Astrocyte (in vitro differentiated cells and primary cell): ENCODE results near the gene MAGI1. TPM values are rescaled to one million over a fixed set of nuclear protein-coding genes. Genes with fewer than 3 reads are reported as not detected.

Experiments
- DNase-seq: peaks from one replicate; pipeline ENCODE4 v3.0.0-alpha.2; 2010; ENCODE audit warnings: low read depth
- FAIRE-seq: peaks from 2 replicates; lab custom pipeline; 2011; peaks lifted over from hg19 to GRCh38; lab: Jason Lieb, UNC
- H2AFZ ChIP-seq: 2 replicates; pipeline ENCODE4 v1.6.0; 2012; ENCODE audit warnings: low read depth, low read length, inconsistent platforms
- H3K27ac ChIP-seq: 2 replicates; pipeline ENCODE4 v1.5.1; 2011; ENCODE audit warnings: low read depth, low read length, inconsistent platforms
- H3K27me3 ChIP-seq: 2 replicates; pipeline ENCODE4 v1.6.0; 2011; ENCODE audit warnings: low read length, inconsistent platforms; ENCODE audit not compliant: insufficient read depth
- H3K36me3 ChIP-seq: 2 replicates; pipeline ENCODE4 v1.5.1; 2011; ENCODE audit warnings: low read length, inconsistent platforms; ENCODE audit not compliant: insufficient read depth
- H3K4me1 ChIP-seq: 2 replicates; pipeline ENCODE4 v1.5.1; 2011; ENCODE audit warnings: low read length, inconsistent platforms; ENCODE audit not compliant: insufficient read depth
- H3K4me2 ChIP-seq: 2 replicates; pipeline ENCODE4 v1.6.0; 2012; ENCODE audit warnings: low read length, inconsistent platforms
- H3K4me3 ChIP-seq: 2 replicates; pipeline ENCODE4 v1.5.1; 2011; ENCODE audit warnings: low read depth, mild to moderate bottlenecking, low read length, inconsistent platforms; ENCODE audit not compliant: insufficient read depth
- H3K79me2 ChIP-seq: 2 replicates; pipeline ENCODE4 v1.6.0; 2012; ENCODE audit warnings: mild to moderate bottlenecking, low read length, inconsistent platforms; ENCODE audit not compliant: insufficient read depth
- H3K9ac ChIP-seq: 2 replicates; pipeline ENCODE4 v1.6.0; 2012; ENCODE audit warnings: mild to moderate bottlenecking, low read length, inconsistent platforms
- H3K9me3 ChIP-seq: 2 replicates; pipeline ENCODE4 v1.5.1; 2012; ENCODE audit warnings: low read depth, mild to moderate bottlenecking, low read length, inconsistent platforms; ENCODE audit not compliant: insufficient read depth
- H4K20me1 ChIP-seq: 2 replicates; pipeline ENCODE4 v1.6.0; 2012; ENCODE audit warnings: low read length, inconsistent platforms; ENCODE audit not compliant: insufficient read depth
- H3K27ac Mint-ChIP-seq: one replicate; pipeline ENCODE4 v1.8.0; 2021; ENCODE audit warnings: mild to moderate bottlenecking, mixed read lengths; ENCODE audit not compliant: unreplicated experiment
- H3K27me3 Mint-ChIP-seq: one replicate; pipeline ENCODE4 v1.8.0; 2021; ENCODE audit warnings: low read depth, mixed read lengths; ENCODE audit not compliant: unreplicated experiment
- H3K36me3 Mint-ChIP-seq: one replicate; pipeline ENCODE4 v1.8.0; 2021; ENCODE audit warnings: low read depth, mixed read lengths; ENCODE audit not compliant: unreplicated experiment
- H3K4me1 Mint-ChIP-seq: one replicate; pipeline ENCODE4 v1.8.0; 2021; ENCODE audit warnings: low read depth, mixed read lengths; ENCODE audit not compliant: unreplicated experiment
- H3K4me3 Mint-ChIP-seq: one replicate; pipeline ENCODE4 v1.8.0; 2021; ENCODE audit warnings: mild to moderate bottlenecking, moderate library complexity, mixed read lengths; ENCODE audit not compliant: unreplicated experiment
- H3K9me3 Mint-ChIP-seq: one replicate; pipeline ENCODE4 v1.8.0; 2021; ENCODE audit warnings: mild to moderate bottlenecking, mixed read lengths; ENCODE audit not compliant: unreplicated experiment
- CTCF ChIP-seq: IDR thresholded peaks from 2 replicates; pipeline ENCODE4 v1.5.1; 2011; ENCODE audit warnings: low read depth, mild to moderate bottlenecking, inconsistent platforms, low read length, moderate library complexity; ENCODE audit not compliant: insufficient read depth
- EZH2 ChIP-seq: IDR thresholded peaks from 2 replicates; pipeline ENCODE4 v1.6.1; 2012; ENCODE audit warnings: mild to moderate bottlenecking, low read length, inconsistent platforms; ENCODE audit not compliant: insufficient read depth
- total RNA-seq: library from RNA; stranded (reverse); gene quantifications from 2 replicates; pipeline ENCODE4 v1.2.1, GENCODE V29; 2021

MAGI1 gene
- total RNA-seq, 1 donor from 2014 or later, result 31.8 TPM

DNA sequence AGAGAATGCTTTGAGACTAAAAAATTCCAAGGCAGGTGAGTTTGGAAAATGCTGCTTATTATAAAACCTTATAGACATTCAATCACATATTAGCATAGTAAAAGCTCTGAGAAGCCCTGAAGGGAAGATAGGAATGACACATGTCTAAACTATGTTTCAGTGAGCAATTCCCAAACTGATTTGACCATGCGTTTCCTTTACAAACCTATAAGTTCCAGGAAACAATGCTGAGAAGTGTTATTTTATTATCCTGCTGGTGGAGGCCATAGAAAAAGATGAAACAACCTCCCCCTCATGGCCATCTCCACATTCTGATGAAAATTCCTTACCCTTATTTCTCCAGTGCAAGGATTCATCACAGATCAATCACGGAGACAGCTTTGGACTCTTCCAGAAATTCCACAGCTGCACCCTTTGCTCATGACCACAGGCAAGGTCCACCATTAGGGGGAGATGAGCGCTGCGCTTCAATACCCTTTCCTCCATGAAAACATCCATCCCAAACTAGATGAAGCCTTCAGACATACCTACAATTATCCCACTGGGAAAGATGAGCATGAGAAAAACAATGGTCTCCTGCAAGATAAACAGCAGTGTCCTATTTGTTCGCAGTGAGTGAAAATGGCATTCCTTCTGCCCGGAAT lies 372.1 kb downstream of the MAGI1 start:
- H3K36me3 ChIP-seq, result no peaks in the 10 kb centered on the region
- H3K4me2 ChIP-seq, result peak overlapping the region; percentile 6
- H3K4me1 Mint-ChIP-seq, result peaks cover 33% of the 10 kb centered on the region
- H3K27me3 ChIP-seq, result no peaks in the 10 kb centered on the region
- H3K27me3 Mint-ChIP-seq, result no peaks in the 10 kb centered on the region
- H3K4me3 Mint-ChIP-seq, result no peak overlapping the region
- no peaks in the 10 kb centered on the region for H3K4me1 ChIP-seq
- H4K20me1 ChIP-seq, result peaks cover 9% of the 10 kb centered on the region
- FAIRE-seq, result no peak
- H3K9ac ChIP-seq, result no peak overlapping the region
- no peak overlapping the region for H3K27ac ChIP-seq
- H3K27ac Mint-ChIP-seq, result peak overlapping the region; percentile 3
- no peaks in the 10 kb centered on the region for H3K9me3 ChIP-seq
- no peaks in the 10 kb centered on the region for H3K79me2 ChIP-seq
- H3K9me3 Mint-ChIP-seq, result no peaks in the 10 kb centered on the region
- no peak overlapping the region for H3K4me3 ChIP-seq
- H3K36me3 Mint-ChIP-seq, result no peaks in the 10 kb centered on the region
- no peak overlapping the region for H2AFZ ChIP-seq
- DNase-seq, result peak; percentile 31
- peak; percentile 4 for TF ChIP-seq CTCF
- TF ChIP-seq EZH2, result no peak

DNA sequence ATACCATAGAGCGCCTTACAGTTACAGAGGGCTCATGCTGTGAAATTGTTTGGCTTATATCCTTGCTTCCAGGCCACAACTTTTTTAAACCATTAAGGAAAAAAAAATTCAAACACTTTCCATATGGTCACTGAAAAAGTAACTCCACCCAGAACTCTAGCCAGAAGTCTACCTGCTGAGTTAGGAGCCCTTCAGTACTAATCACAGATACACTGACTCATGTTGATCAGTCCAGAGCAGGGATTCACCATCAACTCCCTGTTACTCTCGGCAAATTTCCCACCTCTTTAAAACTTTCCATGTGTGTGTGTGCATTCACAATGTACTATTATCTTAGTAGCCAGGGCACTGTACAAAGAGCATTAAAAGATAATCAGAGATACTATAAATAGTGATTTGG lies 372.8 kb downstream of the MAGI1 start:
- Histone ChIP-seq H3K4me3 (no peak overlapping the region), H3K9me3 (no peaks in the 10 kb centered on the region), H4K20me1 (peaks cover 6% of the 10 kb centered on the region), H3K27me3 (no peaks in the 10 kb centered on the region), H2AFZ (no peak overlapping the region), H3K9ac (no peak overlapping the region), H3K79me2 (no peaks in the 10 kb centered on the region), H3K27ac (no peak overlapping the region), H3K36me3 (no peaks in the 10 kb centered on the region), H3K4me2 (no peak overlapping the region), H3K4me1 (no peaks in the 10 kb centered on the region)
- Mint-ChIP-seq H3K36me3 (no peaks in the 10 kb centered on the region), H3K9me3 (no peaks in the 10 kb centered on the region), H3K27ac (no peak overlapping the region), H3K27me3 (no peaks in the 10 kb centered on the region), H3K4me3 (no peak overlapping the region), H3K4me1 (peaks cover 33% of the 10 kb centered on the region)
- FAIRE-seq (no peak), DNase-seq (no peak)
- TF ChIP-seq EZH2, result no peak
- no peak for TF ChIP-seq CTCF

DNA sequence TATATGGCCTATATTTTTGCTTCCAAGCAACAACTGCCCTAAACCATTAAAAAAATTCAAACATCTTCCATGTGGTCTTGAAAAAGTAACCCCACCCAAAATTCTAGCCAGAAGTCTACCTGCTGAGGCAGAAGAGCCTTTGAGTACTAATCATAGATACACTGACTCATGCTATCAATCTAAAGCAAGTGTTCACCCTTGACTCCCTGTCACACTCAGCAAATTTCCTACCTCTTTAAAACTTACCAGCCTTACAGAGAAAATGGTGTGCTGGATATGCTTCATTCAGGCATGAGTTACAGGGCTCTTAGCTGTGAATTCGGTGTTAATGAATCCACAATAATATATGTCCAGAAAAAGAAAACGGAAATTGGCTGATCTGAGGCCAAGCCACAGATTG lies 373.8 kb downstream of the MAGI1 start:
- Mint-ChIP-seq H3K4me1 (peaks cover 33% of the 10 kb centered on the region), H3K4me3 (no peak overlapping the region), H3K27ac (peak overlapping the region; percentile 20), H3K36me3 (no peaks in the 10 kb centered on the region), H3K9me3 (no peaks in the 10 kb centered on the region), H3K27me3 (no peaks in the 10 kb centered on the region)
- H3K4me3 ChIP-seq, result no peak overlapping the region
- H3K36me3 ChIP-seq, result no peaks in the 10 kb centered on the region
- H4K20me1 ChIP-seq, result peaks cover 6% of the 10 kb centered on the region
- FAIRE-seq (no peak), DNase-seq (no peak)
- no peak for TF ChIP-seq CTCF
- TF ChIP-seq EZH2, result no peak
- H3K9ac ChIP-seq, result no peak overlapping the region
- H3K79me2 ChIP-seq, result no peaks in the 10 kb centered on the region
- no peak overlapping the region for H3K4me2 ChIP-seq
- H3K4me1 ChIP-seq, result no peaks in the 10 kb centered on the region
- H2AFZ ChIP-seq, result no peak overlapping the region
- no peaks in the 10 kb centered on the region for H3K9me3 ChIP-seq
- H3K27me3 ChIP-seq, result no peaks in the 10 kb centered on the region
- H3K27ac ChIP-seq, result no peak overlapping the region
